Activated CD4-positive, alpha-beta memory T cell treated with anti-CD3 and anti-CD28 coated beads, Interleukin-2, amount 10 ng/mL, durations not matched to agents 7 days and 5 days (primary cell): ENCODE measurements around the gene GPR15. TPM values are rescaled to one million over a fixed set of nuclear protein-coding genes. Genes with fewer than 3 reads are reported as not detected.

Experiments
- CTCF ChIA-PET: fragments of 350-600 bp; sonication (Branson Sonifier 250); formaldehyde crosslinking; loops from one replicate; lab custom pipeline; 2021; ENCODE audit warnings: antibody characterized with exemption, inconsistent platforms; lab: Charles Lee
- POLR2A ChIA-PET: fragments of 350-600 bp; sonication (Branson Sonifier 250); formaldehyde crosslinking; loops from one replicate; lab custom pipeline; 2021; ENCODE audit warnings: antibody characterized with exemption; lab: Charles Lee
- DNase-seq: peaks from one replicate; pipeline ENCODE4 v3.0.0-alpha.2; 2020
- H3K27ac Mint-ChIP-seq: one replicate; pipeline ENCODE4 v1.8.0; 2021; ENCODE audit warnings: mild to moderate bottlenecking, mixed read lengths
- H3K27me3 Mint-ChIP-seq: one replicate; pipeline ENCODE4 v1.8.0; 2021; ENCODE audit warnings: mixed read lengths
- H3K36me3 Mint-ChIP-seq: one replicate; pipeline ENCODE4 v1.8.0; 2021; ENCODE audit warnings: low read depth, mixed read lengths
- H3K4me1 Mint-ChIP-seq: one replicate; pipeline ENCODE4 v1.8.0; 2021; ENCODE audit warnings: mixed read lengths
- H3K4me3 Mint-ChIP-seq: one replicate; pipeline ENCODE4 v1.8.0; 2021; ENCODE audit warnings: mild to moderate bottlenecking, mixed read lengths
- H3K9me3 Mint-ChIP-seq: one replicate; pipeline ENCODE4 v1.8.0; 2021; ENCODE audit warnings: mixed read lengths
- total RNA-seq, 2 experiments: library from RNA; stranded (reverse); gene quantifications; one replicate each; pipeline ENCODE4 v1.2.3, GENCODE V29; 2021

GPR15 gene
- total RNA-seq, 2 experiments from 2014 or later, result 111 TPM

GRCh38 chr3:98532709-98533571, 1.2 kb downstream of the GPR15 start:
- H3K4me1 Mint-ChIP-seq, result peaks cover 62% of the 10 kb centered on the region
- ChIA-PET CTCF (interaction anchor here (0.7 to 3.6 kb wide), 6 partner anchors 9 to 63 kb away, joined by 3 to 19 read pairs (median 7); partner anchors contain the start of genes CLDND1 and CPOX), POLR2A (interaction anchor here (1.0 to 13.1 kb wide), 10 partner anchors 9 to 60 kb away, joined by 3 to 931 read pairs (median 14); partner anchors contain the start of genes CLDND1 and CPOX)
- H3K4me3 Mint-ChIP-seq, result peak overlapping the region; percentile 81
- no peaks in the 10 kb centered on the region for H3K9me3 Mint-ChIP-seq
- no peaks in the 10 kb centered on the region for H3K27me3 Mint-ChIP-seq
- H3K27ac Mint-ChIP-seq, result peak overlapping the region; percentile 84
- peaks cover 59% of the 10 kb centered on the region for H3K36me3 Mint-ChIP-seq
- no peak for DNase-seq

GRCh38 chr3:98534168-98534567, 2.4 kb downstream of the GPR15 start:
- ChIA-PET POLR2A (interaction anchor here (0.7 to 13.1 kb wide), 5 partner anchors 13 to 59 kb away, joined by 6 to 931 read pairs (median 39); partner anchors contain the start of genes CLDND1 and CPOX), CTCF (interaction anchor here (0.6 to 3.6 kb wide), 4 partner anchors 10 to 40 kb away, joined by 3 to 19 read pairs (median 12); partner anchors contain the start of gene CLDND1)
- peaks cover 56% of the 10 kb centered on the region for H3K36me3 Mint-ChIP-seq

GRCh38 chr3:98534734-98535133, 3.0 kb downstream of the GPR15 start:
- Mint-ChIP-seq H3K27me3 (no peaks in the 10 kb centered on the region), H3K27ac (peak overlapping the region; percentile 80), H3K36me3 (peaks cover 57% of the 10 kb centered on the region), H3K4me1 (peaks cover 61% of the 10 kb centered on the region), H3K4me3 (peak overlapping the region; percentile 68), H3K9me3 (no peaks in the 10 kb centered on the region)
- ChIA-PET POLR2A (interaction anchor here (0.7 to 13.1 kb wide), 5 partner anchors 13 to 58 kb away, joined by 6 to 931 read pairs (median 39); partner anchors contain the start of genes CLDND1 and CPOX), CTCF (interaction anchor here (1.0 to 3.6 kb wide), 3 partner anchors 30 to 39 kb away, joined by 3 to 14 read pairs (median 11); no protein-coding TSS in a partner anchor)
- DNase-seq, result no peak

More at GRCh38 chr3:98534168-98534567, 2.4 kb downstream of the GPR15 start:
- H3K27ac Mint-ChIP-seq, result peak overlapping the region; percentile 84
- no peaks in the 10 kb centered on the region for H3K27me3 Mint-ChIP-seq
- DNase-seq, result no peak
- H3K9me3 Mint-ChIP-seq, result no peaks in the 10 kb centered on the region
- H3K4me3 Mint-ChIP-seq, result peak overlapping the region; percentile 81
- peaks cover 59% of the 10 kb centered on the region for H3K4me1 Mint-ChIP-seq

- CTCF ChIA-PET, result interaction anchor here (1.0 to 2.8 kb wide), 14 partner anchors 9 to 66 kb away, joined by 3 to 15 read pairs (median 5); partner anchors contain the start of genes CLDND1 and CPOX
- POLR2A ChIA-PET, result interaction anchor here (1.9 to 13.1 kb wide), 6 partner anchors 15 to 55 kb away, joined by 9 to 931 read pairs (median 40); partner anchors contain the start of genes CLDND1 and CPOX
- H3K4me3 Mint-ChIP-seq, result peak overlapping the region; percentile 66
- peaks cover 58% of the 10 kb centered on the region for H3K4me1 Mint-ChIP-seq
- no peaks in the 10 kb centered on the region for H3K27me3 Mint-ChIP-seq
- DNase-seq, result no peak
- H3K9me3 Mint-ChIP-seq, result peaks cover under 1% of the 10 kb centered on the region
- H3K36me3 Mint-ChIP-seq, result peaks cover 45% of the 10 kb centered on the region
- H3K27ac Mint-ChIP-seq, result peak overlapping the region; percentile 87
These were observed 4.8 kb downstream of the GPR15 start for GRCh38 chr3:98536456-98537017.

GRCh38 chr3:98540346-98540745, 8.6 kb downstream of the GPR15 start:
- Mint-ChIP-seq H3K4me3 (peak overlapping the region; percentile 23), H3K9me3 (peaks cover 3% of the 10 kb centered on the region), H3K27ac (peak overlapping the region; percentile 80), H3K36me3 (peaks cover 40% of the 10 kb centered on the region), H3K4me1 (peaks cover 71% of the 10 kb centered on the region), H3K27me3 (no peaks in the 10 kb centered on the region)
- ChIA-PET POLR2A (interaction anchor here (1.0 to 13.1 kb wide), 6 partner anchors 8 to 32 kb away, joined by 3 to 931 read pairs (median 13); partner anchors contain the start of genes CLDND1 and GPR15), CTCF (interaction anchor here (1.0 to 1.9 kb wide), 3 partner anchors 11 to 17 kb away, joined by 3 to 6 read pairs (median 4); no protein-coding TSS in a partner anchor)
- no peak for DNase-seq

GRCh38 chr3:98541695-98542094, 9.9 kb downstream of the GPR15 start:
- Mint-ChIP-seq H3K27me3 (no peaks in the 10 kb centered on the region), H3K9me3 (peaks cover 3% of the 10 kb centered on the region), H3K4me3 (no peak overlapping the region), H3K36me3 (peaks cover 37% of the 10 kb centered on the region), H3K4me1 (peaks cover 71% of the 10 kb centered on the region), H3K27ac (peak overlapping the region; percentile 89)
- CTCF ChIA-PET, result interaction anchor here (0.7 to 1.9 kb wide), 6 partner anchors 10 to 32 kb away, joined by 3 to 4 read pairs (median 4); partner anchors contain the start of gene CLDND1
- POLR2A ChIA-PET, result interaction anchor here (2.2 to 13.1 kb wide), 4 partner anchors 9 to 52 kb away, joined by 6 to 931 read pairs (median 164); partner anchors contain the start of genes CLDND1, CPOX and GPR15
- no peak for DNase-seq

DNA sequence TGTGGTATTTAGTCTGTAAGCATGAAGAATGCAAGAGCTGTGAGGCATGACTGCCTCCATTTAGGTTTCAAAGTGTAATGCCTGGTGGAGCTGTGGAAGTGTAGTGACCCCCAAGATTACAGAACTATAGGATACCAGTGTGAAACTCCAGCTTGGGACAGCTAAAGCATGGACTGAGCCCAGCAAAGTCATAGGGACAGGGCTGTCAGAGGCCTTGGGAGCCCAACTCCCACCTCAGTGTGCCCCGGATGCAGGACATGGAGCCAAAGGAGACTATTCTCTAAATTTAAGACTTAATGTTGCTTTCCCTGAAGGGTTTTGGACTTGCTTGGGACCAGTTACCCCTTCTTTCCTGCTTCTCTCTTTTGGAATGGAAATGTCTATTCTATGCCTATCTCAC, 10.8 kb downstream of the GPR15 start:
- H3K4me3 Mint-ChIP-seq, result no peak overlapping the region
- H3K27ac Mint-ChIP-seq, result peak overlapping the region; percentile 59
- POLR2A ChIA-PET, result interaction anchor here (2.2 to 13.1 kb wide), 4 partner anchors 10 to 51 kb away, joined by 6 to 931 read pairs (median 164); partner anchors contain the start of genes CLDND1, CPOX and GPR15

GRCh38 chr3:98545940-98546339, 14.2 kb downstream of the GPR15 start:
- Mint-ChIP-seq H3K4me1 (peaks cover 72% of the 10 kb centered on the region), H3K36me3 (peaks cover 51% of the 10 kb centered on the region), H3K4me3 (peak overlapping the region; percentile 58), H3K27ac (peak overlapping the region; percentile 94), H3K27me3 (no peaks in the 10 kb centered on the region), H3K9me3 (peaks cover 7% of the 10 kb centered on the region)
- POLR2A ChIA-PET, result interaction anchor here (0.7 to 24.3 kb wide), 8 partner anchors 8 to 38 kb away, joined by 3 to 931 read pairs (median 24); partner anchors contain the start of genes CLDND1 and GPR15
- CTCF ChIA-PET, result interaction anchor here (1.4 to 1.8 kb wide), 3 partner anchors 9 to 48 kb away, joined by 4 to 8 read pairs (median 8); partner anchors contain the start of gene CPOX
- DNase-seq, result no peak

More for the DNA sequence above, 10.8 kb downstream of the GPR15 start:
- DNase-seq, result no peak
- Mint-ChIP-seq H3K36me3 (peaks cover 32% of the 10 kb centered on the region), H3K27me3 (no peaks in the 10 kb centered on the region), H3K4me1 (peaks cover 66% of the 10 kb centered on the region), H3K9me3 (peaks cover 3% of the 10 kb centered on the region)
- CTCF ChIA-PET, result interaction anchor here (1.3 to 1.5 kb wide), 2 partner anchors 9 to 13 kb away, joined by 4 read pairs; no protein-coding TSS in a partner anchor

DNA sequence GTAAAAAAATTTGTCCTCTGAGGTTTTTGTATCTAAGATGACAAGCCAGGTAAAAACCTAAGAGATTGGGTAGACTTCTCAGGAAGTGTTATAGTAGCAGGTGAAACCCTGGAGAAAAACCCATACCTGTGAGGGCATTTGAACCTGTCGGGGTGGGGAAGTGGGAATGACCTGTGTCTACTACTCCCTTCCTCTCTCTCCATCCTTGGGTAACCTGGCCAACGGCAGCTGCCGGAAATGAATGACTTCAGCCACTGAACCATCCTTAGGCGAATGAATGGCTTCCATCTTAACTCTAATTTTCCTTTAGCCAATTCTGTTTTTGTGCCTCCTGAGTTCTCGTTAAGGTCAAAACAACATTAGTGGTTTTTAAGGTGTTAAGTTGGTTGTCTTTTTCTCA, 16.8 kb downstream of the GPR15 start:
- H3K36me3 Mint-ChIP-seq, result peaks cover 60% of the 10 kb centered on the region
- peaks cover 75% of the 10 kb centered on the region for H3K4me1 Mint-ChIP-seq

DNA sequence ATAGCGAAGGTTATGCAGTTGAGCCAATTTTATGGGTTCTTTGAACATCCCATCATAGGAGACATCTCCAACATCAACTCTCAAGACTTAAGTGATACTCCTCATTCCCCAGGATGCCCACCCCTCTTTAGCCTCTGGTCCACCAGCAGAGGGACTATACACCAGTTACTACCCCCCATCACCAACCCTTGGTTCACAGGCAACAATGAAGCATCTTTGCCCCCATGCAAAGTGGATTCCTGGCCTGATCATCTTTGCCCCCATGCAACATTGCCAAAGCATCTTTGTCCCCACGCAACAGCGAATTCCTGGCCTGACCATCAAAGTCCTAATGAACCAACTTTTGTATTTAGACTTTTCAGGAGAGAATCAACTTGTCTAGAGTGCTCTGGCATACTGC, 19.1 kb downstream of the GPR15 start:
- Mint-ChIP-seq H3K4me1 (peaks cover 79% of the 10 kb centered on the region), H3K36me3 (peaks cover 65% of the 10 kb centered on the region), H3K9me3 (peaks cover 4% of the 10 kb centered on the region), H3K27me3 (no peaks in the 10 kb centered on the region), H3K4me3 (no peak overlapping the region), H3K27ac (peak overlapping the region; percentile 45)
- CTCF ChIA-PET, result interaction anchor here (0.7 to 2.0 kb wide), 5 partner anchors 9 to 21 kb away, joined by 3 to 6 read pairs (median 3); no protein-coding TSS in a partner anchor
- POLR2A ChIA-PET, result interaction anchor here (1.0 to 24.3 kb wide), 4 partner anchors 13 to 43 kb away, joined by 3 to 931 read pairs (median 360); partner anchors contain the start of genes CLDND1, CPOX and GPR15
- DNase-seq, result no peak

More for the DNA sequence above, 16.8 kb downstream of the GPR15 start:
- no peak for DNase-seq
- no peaks in the 10 kb centered on the region for H3K27me3 Mint-ChIP-seq
- peaks cover 4% of the 10 kb centered on the region for H3K9me3 Mint-ChIP-seq
- ChIA-PET CTCF (no interaction called here), POLR2A (interaction anchor here (1.1 to 24.3 kb wide), 5 partner anchors 8 to 45 kb away, joined by 4 to 931 read pairs (median 349); partner anchors contain the start of genes CLDND1, CPOX and GPR15)
- H3K4me3 Mint-ChIP-seq, result no peak overlapping the region
- no peak overlapping the region for H3K27ac Mint-ChIP-seq

GRCh38 chr3:98551236-98551635, 19.5 kb downstream of the GPR15 start:
- no peak overlapping the region for H3K4me3 Mint-ChIP-seq
- H3K27ac Mint-ChIP-seq, result peak overlapping the region; percentile 100
- H3K4me1 Mint-ChIP-seq, result peaks cover 79% of the 10 kb centered on the region
- no peak for DNase-seq
- CTCF ChIA-PET, result interaction anchor here (0.7 to 2.0 kb wide), 5 partner anchors 9 to 21 kb away, joined by 3 to 6 read pairs (median 3); no protein-coding TSS in a partner anchor
- H3K27me3 Mint-ChIP-seq, result no peaks in the 10 kb centered on the region
- peaks cover 64% of the 10 kb centered on the region for H3K36me3 Mint-ChIP-seq
- POLR2A ChIA-PET, result interaction anchor here (1.0 to 24.3 kb wide), 4 partner anchors 13 to 42 kb away, joined by 3 to 931 read pairs (median 360); partner anchors contain the start of genes CLDND1, CPOX and GPR15
- peaks cover 4% of the 10 kb centered on the region for H3K9me3 Mint-ChIP-seq
